ENCODE data around the gene ASGR2. TPM values are rescaled to one million over a fixed set of nuclear protein-coding genes. Genes with fewer than 3 reads are reported as not detected.
"Not testable (repeated sequence)": the region's sequence is repeated elsewhere in the genome, so short reads cannot be mapped to it uniquely, and the experiment has no call there.

ASGR2 gene, protein sequence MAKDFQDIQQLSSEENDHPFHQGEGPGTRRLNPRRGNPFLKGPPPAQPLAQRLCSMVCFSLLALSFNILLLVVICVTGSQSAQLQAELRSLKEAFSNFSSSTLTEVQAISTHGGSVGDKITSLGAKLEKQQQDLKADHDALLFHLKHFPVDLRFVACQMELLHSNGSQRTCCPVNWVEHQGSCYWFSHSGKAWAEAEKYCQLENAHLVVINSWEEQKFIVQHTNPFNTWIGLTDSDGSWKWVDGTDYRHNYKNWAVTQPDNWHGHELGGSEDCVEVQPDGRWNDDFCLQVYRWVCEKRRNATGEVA
- polyA plus RNA-seq (2013, experiment 1 of 4): not detected
- polyA plus RNA-seq (2013, experiment 2 of 4): not detected
- 0.21 TPM for polyA plus RNA-seq (2013, experiment 3 of 4)
- 0.32 TPM for polyA plus RNA-seq (2013, experiment 4 of 4)

DNA sequence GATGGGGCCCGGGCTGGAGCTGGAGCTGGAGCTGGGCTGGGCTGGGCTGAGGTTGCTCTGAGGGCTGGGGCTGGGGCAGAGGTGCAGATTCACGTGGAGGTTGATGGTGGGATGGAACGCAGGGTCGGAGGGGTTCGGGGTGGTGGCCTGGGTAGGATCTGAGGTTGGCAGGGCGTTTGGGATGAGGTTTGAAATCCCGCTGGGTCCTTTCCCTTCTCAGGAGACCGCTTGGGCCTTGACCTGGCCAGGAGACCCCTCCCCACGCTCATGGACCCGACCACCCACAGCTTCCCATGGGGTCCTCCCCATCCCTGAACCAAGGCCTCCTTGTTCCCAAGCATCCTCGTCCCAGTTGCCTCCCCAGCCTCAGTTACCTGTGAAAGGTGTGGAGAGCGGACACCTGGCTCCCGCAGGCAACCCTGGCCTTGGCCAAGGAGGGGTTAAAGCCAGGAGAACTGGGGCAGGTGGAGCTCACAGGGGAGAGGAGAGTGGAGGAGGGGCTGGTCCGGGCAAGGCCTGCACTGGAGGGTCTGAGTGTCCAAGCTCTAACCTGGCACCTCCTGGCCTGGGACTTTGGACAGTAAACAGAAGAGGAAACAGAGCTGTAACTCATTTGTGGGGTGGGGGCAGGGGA is at the start of gene ASGR2:
Gene ASGR2, minus strand, starts transcription at position 582 of the 634 bp plus-strand sequence. CDS start 582 bp downstream, outside the sequence.
- 87 to 88% methylated on average over 14 of the region's 14 CpGs for WGBS, 2 experiments
- no peak within 1 kb of the TSS for H3K27ac ChIP-seq (ENCODE audit: insufficient read depth, low read depth, low read length, poor library complexity, severe bottlenecking)
- H3K27me3 ChIP-seq (ENCODE audit: control insufficient read depth, insufficient read depth, low read length, poor library complexity, severe bottlenecking): no peaks in the 10 kb centered on the region
- H3K4me1 ChIP-seq (ENCODE audit: control insufficient read depth, insufficient read depth, low read length): peaks cover 5% of the 10 kb centered on the region
- no peaks in the 10 kb centered on the region for H3K9me3 ChIP-seq (ENCODE audit: control insufficient read depth, low read length)
- no peaks in the 10 kb centered on the region for H3K36me3 ChIP-seq (ENCODE audit: control insufficient read depth, insufficient read depth, low read length)
- no peak within 1 kb of the TSS for H3K4me3 ChIP-seq (ENCODE audit: insufficient read depth, low read depth, low read length)

DNA sequence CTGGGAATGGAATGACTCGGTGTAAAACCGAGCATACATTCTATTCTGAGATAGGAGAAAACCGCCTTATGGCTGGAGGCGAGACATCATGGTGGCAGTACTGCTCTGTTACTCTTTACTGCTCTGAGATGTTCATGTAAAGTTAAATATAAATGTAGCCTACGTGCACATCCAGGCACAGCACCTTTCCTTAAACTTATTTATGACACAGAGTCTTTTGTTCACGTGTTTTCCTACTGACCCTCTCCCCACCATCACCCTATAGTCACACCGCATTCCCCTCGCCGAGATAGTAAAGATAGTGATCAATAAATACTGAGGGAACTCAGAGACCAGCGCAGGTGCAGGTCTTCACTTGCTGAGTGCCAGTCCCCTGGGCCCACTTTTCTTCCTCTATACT is 44.9 kb upstream of the ASGR2 start:
- 91% methylated on average over 10 of the region's 10 CpGs for WGBS, 2 experiments
- not testable (repeated sequence) for H3K36me3 ChIP-seq (ENCODE audit: control insufficient read depth, insufficient read depth, low read length)

DNA sequence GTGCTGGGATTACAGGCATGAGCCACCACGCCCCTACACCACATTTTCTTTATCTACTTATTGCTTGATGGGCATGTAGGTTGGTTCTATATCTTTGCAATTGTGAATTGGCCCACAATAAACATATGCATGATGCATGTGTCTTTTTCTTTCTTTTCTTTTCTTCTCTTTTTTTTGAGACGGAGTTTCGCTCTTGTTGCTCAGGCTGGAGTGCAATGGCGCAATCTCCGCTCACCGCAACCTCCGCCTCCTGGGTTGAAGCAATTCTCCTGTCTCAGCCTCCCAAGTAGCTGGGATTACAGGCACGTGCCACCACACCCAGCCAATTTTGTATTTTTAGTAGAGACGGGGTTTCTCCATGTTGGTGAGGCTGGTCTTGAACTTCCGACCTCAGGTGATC is 43.8 kb upstream of the ASGR2 start:
- H3K27me3 ChIP-seq (ENCODE audit: control insufficient read depth, insufficient read depth, low read length, poor library complexity, severe bottlenecking); H3K4me1 ChIP-seq (ENCODE audit: control insufficient read depth, insufficient read depth, low read length); H3K9me3 ChIP-seq (ENCODE audit: control insufficient read depth, low read length); H3K4me3 ChIP-seq (ENCODE audit: insufficient read depth, low read depth, low read length); H3K27ac ChIP-seq (ENCODE audit: insufficient read depth, low read depth, low read length, poor library complexity, severe bottlenecking); H3K36me3 ChIP-seq (ENCODE audit: control insufficient read depth, insufficient read depth, low read length): not testable (repeated sequence)
- WGBS, 2 experiments: 94 to 95% methylated on average over 9 to 10 of the region's 10 CpGs

More for the DNA sequence above, 44.9 kb upstream of the ASGR2 start:
- H3K4me3 ChIP-seq (ENCODE audit: insufficient read depth, low read depth, low read length); H3K9me3 ChIP-seq (ENCODE audit: control insufficient read depth, low read length); H3K4me1 ChIP-seq (ENCODE audit: control insufficient read depth, insufficient read depth, low read length); H3K27me3 ChIP-seq (ENCODE audit: control insufficient read depth, insufficient read depth, low read length, poor library complexity, severe bottlenecking); H3K27ac ChIP-seq (ENCODE audit: insufficient read depth, low read depth, low read length, poor library complexity, severe bottlenecking): not testable (repeated sequence)

DNA sequence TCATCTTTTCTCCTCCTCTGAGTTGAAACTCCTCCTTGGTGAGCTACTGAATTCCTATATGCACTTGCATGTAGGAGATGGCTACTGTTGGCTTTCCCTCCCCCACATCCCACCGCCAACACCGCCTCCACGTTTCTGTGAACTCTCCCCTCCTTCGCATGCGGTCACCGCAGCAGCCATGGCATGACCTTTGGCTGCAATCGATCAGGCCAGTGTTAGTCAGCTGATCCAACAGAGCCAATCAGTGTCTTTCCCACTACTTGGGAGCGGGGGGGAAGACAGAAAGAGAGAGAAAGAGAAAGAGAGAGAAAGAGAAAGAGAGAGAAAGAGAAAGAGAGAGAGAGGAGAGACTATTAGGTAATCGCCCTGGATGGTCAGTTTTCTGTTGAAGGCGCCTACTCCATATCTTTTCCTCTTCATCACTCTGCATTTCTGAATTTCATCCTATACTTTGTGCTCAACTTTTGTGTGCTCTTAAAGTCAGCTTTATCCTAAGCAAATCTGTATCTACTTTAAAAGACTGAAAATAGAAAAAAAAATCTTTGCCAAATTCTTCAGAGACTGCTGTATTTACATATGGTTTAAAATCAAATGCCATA is 41.8 kb upstream of the ASGR2 start:
- Histone ChIP-seq H3K9me3 (ENCODE audit: control insufficient read depth, low read length) (no peaks in the 10 kb centered on the region), H3K27ac (ENCODE audit: insufficient read depth, low read depth, low read length, poor library complexity, severe bottlenecking) (no peak overlapping the region), H3K4me3 (ENCODE audit: insufficient read depth, low read depth, low read length) (no peak overlapping the region), H3K36me3 (ENCODE audit: control insufficient read depth, insufficient read depth, low read length) (no peaks in the 10 kb centered on the region), H3K4me1 (ENCODE audit: control insufficient read depth, insufficient read depth, low read length) (no peaks in the 10 kb centered on the region), H3K27me3 (ENCODE audit: control insufficient read depth, insufficient read depth, low read length, poor library complexity, severe bottlenecking) (no peaks in the 10 kb centered on the region)
- 82 to 85% methylated on average over 10 of the region's 10 CpGs for WGBS, 2 experiments

DNA sequence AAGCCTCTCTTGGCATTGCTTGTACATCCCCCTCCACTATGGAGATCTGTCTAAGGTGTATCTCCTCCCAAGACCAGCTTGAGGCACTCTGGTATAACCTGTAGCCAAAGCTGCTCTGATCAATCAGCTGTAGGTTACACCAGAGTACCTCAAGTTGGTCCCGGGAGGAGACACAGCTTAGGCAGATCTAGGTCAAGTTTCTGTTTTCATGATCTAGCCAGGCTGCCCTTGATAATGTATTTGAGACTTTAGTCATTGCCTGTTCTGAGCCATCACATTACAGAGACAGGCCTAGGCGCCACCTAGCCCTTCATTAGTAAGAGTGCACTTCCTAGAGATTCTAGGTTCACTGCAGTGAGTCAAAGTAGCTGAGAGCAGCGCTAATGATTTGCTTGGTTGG is 33.1 kb upstream of the ASGR2 start:
- H3K27me3 ChIP-seq (ENCODE audit: control insufficient read depth, insufficient read depth, low read length, poor library complexity, severe bottlenecking): no peaks in the 10 kb centered on the region

DNA sequence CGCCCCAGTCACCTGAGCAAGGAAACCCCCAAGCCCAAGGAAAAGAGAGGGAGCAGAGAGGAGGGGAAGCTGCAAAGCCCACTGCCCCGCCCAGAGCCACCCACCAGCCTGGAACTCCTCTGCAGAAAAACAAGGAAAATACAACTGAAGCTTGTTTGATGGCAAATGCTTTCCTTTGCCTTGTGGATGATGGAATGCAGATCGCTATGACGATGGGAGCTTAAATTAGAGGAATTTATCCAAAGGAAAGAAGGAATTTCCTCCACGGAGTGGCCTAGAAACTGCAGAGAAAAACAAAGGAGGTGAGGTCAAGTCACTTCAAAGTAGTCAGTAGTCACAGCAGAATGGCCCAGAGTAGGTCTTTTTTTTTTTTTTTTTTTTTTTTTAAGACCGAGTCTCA is 31.5 kb upstream of the ASGR2 start:
- H3K4me3 ChIP-seq (ENCODE audit: insufficient read depth, low read depth, low read length): no peak overlapping the region
- H3K27ac ChIP-seq (ENCODE audit: insufficient read depth, low read depth, low read length, poor library complexity, severe bottlenecking): peak overlapping the region; percentile 36
- 34 to 37% methylated on average over 6 of the region's 6 CpGs for WGBS, 2 experiments
- no peaks in the 10 kb centered on the region for H3K9me3 ChIP-seq (ENCODE audit: control insufficient read depth, low read length)
- peaks cover 16% of the 10 kb centered on the region for H3K4me1 ChIP-seq (ENCODE audit: control insufficient read depth, insufficient read depth, low read length)
- no peaks in the 10 kb centered on the region for H3K36me3 ChIP-seq (ENCODE audit: control insufficient read depth, insufficient read depth, low read length)
- no peaks in the 10 kb centered on the region for H3K27me3 ChIP-seq (ENCODE audit: control insufficient read depth, insufficient read depth, low read length, poor library complexity, severe bottlenecking)

More for the DNA sequence above, 33.1 kb upstream of the ASGR2 start:
- no peaks in the 10 kb centered on the region for H3K9me3 ChIP-seq (ENCODE audit: control insufficient read depth, low read length)
- 79 to 82% methylated on average over 3 of the region's 3 CpGs for WGBS, 2 experiments
- H3K36me3 ChIP-seq (ENCODE audit: control insufficient read depth, insufficient read depth, low read length): no peaks in the 10 kb centered on the region
- H3K4me1 ChIP-seq (ENCODE audit: control insufficient read depth, insufficient read depth, low read length): peaks cover 16% of the 10 kb centered on the region
- H3K4me3 ChIP-seq (ENCODE audit: insufficient read depth, low read depth, low read length): no peak overlapping the region
- H3K27ac ChIP-seq (ENCODE audit: insufficient read depth, low read depth, low read length, poor library complexity, severe bottlenecking): no peak overlapping the region

DNA sequence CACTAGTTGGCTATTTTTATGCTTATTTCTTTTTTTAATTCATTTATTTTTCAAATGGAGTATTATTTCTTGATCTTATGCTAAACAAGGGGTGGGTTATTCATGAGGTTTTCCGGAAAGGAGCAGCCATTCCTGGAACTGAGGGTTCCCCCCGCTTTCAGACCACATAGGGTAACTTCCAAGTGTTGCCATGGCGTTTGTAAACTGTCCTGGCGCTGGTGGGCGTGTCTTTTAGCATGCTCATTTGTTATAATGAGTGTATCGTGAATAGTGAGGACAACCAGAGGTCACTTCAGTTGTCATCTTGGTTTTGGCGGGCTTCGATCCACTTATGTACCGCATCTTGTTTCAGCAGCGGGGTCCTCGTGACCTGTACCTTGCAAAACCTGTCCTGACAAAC is 29.6 kb upstream of the ASGR2 start:
- no peaks in the 10 kb centered on the region for H3K36me3 ChIP-seq (ENCODE audit: control insufficient read depth, insufficient read depth, low read length)
- H3K27ac ChIP-seq (ENCODE audit: insufficient read depth, low read depth, low read length, poor library complexity, severe bottlenecking): no peak overlapping the region
- H3K4me3 ChIP-seq (ENCODE audit: insufficient read depth, low read depth, low read length): no peak overlapping the region
- WGBS, 2 experiments: 85 to 88% methylated on average over 11 of the region's 11 CpGs
- H3K9me3 ChIP-seq (ENCODE audit: control insufficient read depth, low read length): no peaks in the 10 kb centered on the region
- peaks cover 1% of the 10 kb centered on the region for H3K27me3 ChIP-seq (ENCODE audit: control insufficient read depth, insufficient read depth, low read length, poor library complexity, severe bottlenecking)
- H3K4me1 ChIP-seq (ENCODE audit: control insufficient read depth, insufficient read depth, low read length): peaks cover 16% of the 10 kb centered on the region

DNA sequence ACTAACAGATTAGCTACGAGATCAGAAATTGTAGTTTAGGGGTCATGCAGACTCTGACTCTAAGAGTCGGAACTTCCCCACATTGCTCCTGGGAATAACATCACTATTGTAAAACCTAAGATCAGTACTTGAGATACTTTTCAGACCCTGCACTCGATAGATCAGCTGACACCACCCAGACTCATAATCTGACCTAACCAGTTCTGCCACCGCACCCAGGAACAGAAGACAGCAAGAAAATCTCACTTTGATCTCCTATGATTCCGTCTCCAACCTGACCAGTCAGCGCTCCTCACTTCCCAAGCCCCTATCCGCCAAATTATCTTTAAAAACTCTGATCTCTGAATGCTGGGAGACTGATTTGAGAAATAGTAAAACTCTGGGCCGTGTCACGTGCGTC is 27.2 kb upstream of the ASGR2 start:
- H3K27me3 ChIP-seq (ENCODE audit: control insufficient read depth, insufficient read depth, low read length, poor library complexity, severe bottlenecking): peaks cover 6% of the 10 kb centered on the region
- no peaks in the 10 kb centered on the region for H3K36me3 ChIP-seq (ENCODE audit: control insufficient read depth, insufficient read depth, low read length)
- no peaks in the 10 kb centered on the region for H3K9me3 ChIP-seq (ENCODE audit: control insufficient read depth, low read length)
- no peak overlapping the region for H3K4me3 ChIP-seq (ENCODE audit: insufficient read depth, low read depth, low read length)
- H3K4me1 ChIP-seq (ENCODE audit: control insufficient read depth, insufficient read depth, low read length): peaks cover 16% of the 10 kb centered on the region
- no peak overlapping the region for H3K27ac ChIP-seq (ENCODE audit: insufficient read depth, low read depth, low read length, poor library complexity, severe bottlenecking)
- 87 to 88% methylated on average over 10 of the region's 10 CpGs for WGBS, 2 experiments

DNA sequence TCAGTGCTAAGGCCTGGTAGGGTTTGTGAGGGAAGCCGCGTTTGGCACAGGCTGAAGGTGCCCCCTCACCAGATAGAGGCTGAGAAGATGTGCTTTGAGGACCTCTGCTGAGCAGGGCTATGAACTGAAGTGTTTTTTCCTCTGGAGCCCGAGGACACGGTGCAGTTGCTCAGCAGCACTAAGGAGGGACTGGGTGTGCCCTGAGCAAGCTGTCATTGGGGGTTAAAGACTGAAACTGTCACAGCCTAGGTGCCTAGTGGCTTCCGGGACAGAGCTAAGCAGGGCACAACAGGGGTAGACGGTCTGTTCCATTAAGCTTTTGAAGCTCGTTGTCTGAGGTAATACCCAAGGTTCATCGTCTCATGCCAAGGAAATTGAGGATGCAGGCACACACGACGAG is 24.8 kb upstream of the ASGR2 start:
- Histone ChIP-seq H3K4me3 (ENCODE audit: insufficient read depth, low read depth, low read length) (no peak overlapping the region), H3K36me3 (ENCODE audit: control insufficient read depth, insufficient read depth, low read length) (no peaks in the 10 kb centered on the region), H3K27ac (ENCODE audit: insufficient read depth, low read depth, low read length, poor library complexity, severe bottlenecking) (no peak overlapping the region), H3K4me1 (ENCODE audit: control insufficient read depth, insufficient read depth, low read length) (peaks cover 3% of the 10 kb centered on the region), H3K9me3 (ENCODE audit: control insufficient read depth, low read length) (no peaks in the 10 kb centered on the region), H3K27me3 (ENCODE audit: control insufficient read depth, insufficient read depth, low read length, poor library complexity, severe bottlenecking) (peaks cover 11% of the 10 kb centered on the region)
- WGBS, 2 experiments: 69 to 76% methylated on average over 10 of the region's 10 CpGs

DNA sequence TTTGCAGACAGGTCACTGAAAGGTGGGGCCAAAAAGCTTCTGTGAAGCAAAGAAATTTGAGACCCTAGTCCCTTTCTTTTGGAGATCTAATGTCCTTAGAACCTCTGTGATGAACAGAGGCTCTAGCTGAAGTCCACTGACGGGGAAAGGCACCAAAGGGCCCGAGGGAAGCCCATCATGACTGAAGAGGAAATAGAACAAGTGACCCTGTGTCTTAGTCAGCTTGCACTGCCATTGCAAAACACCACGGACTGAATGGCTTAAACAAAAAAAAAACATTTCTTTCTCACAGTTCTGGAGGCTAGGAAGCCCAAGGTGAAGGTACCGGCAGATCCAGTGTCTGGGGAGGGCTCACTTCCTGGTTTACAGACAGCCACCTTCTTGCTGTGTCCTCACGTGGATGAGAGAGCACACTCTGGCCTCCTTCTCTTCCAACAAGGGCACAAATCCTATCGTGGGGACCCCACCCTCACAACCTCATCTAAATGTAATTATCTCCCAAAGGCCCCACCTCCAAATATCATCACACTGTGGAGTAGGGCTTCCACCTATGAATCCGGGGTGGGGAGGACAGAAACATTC is 24.3 kb upstream of the ASGR2 start:
- 81 to 84% methylated on average over 7 of the region's 7 CpGs for WGBS, 2 experiments
- Histone ChIP-seq H3K36me3 (ENCODE audit: control insufficient read depth, insufficient read depth, low read length) (no peaks in the 10 kb centered on the region), H3K27me3 (ENCODE audit: control insufficient read depth, insufficient read depth, low read length, poor library complexity, severe bottlenecking) (peaks cover 16% of the 10 kb centered on the region), H3K9me3 (ENCODE audit: control insufficient read depth, low read length) (no peaks in the 10 kb centered on the region), H3K27ac (ENCODE audit: insufficient read depth, low read depth, low read length, poor library complexity, severe bottlenecking) (no peak overlapping the region), H3K4me1 (ENCODE audit: control insufficient read depth, insufficient read depth, low read length) (no peaks in the 10 kb centered on the region), H3K4me3 (ENCODE audit: insufficient read depth, low read depth, low read length) (no peak overlapping the region)

All from ectodermal cell (in vitro differentiated cells).